Liver (tissue), 9 donors: ENCODE measurements around the gene NPNT. TPM values are rescaled to one million over a fixed set of nuclear protein-coding genes. Genes with fewer than 3 reads are reported as not detected.

Experiments used
- DNase-seq: peaks from one replicate; pipeline ENCODE4 v3.0.0-alpha.2; 2017; ENCODE audit warnings: low spot score
- H3K27ac ChIP-seq, 2 donors: one replicate each; pipeline ENCODE4 v1.7.0; 2013; ENCODE audit warnings: inconsistent platforms in 2 of 2, low read length in 2 of 2, control low read depth in 1 of 2, low read depth in 1 of 2, mild to moderate bottlenecking in 1 of 2
- H3K27me3 ChIP-seq, 4 donors: one replicate each; pipeline versions ENCODE4 v1.6.1 to v1.7.0; 2013; ENCODE audit warnings: low read length in 3 of 4, inconsistent platforms in 1 of 4, mild to moderate bottlenecking in 1 of 4, moderate library complexity in 1 of 4; ENCODE audit not compliant: control insufficient read depth in 4 of 4, insufficient read depth in 4 of 4
- H3K36me3 ChIP-seq, 4 donors: one replicate each; pipeline versions ENCODE4 v1.6.1 to v1.7.0; 2013; ENCODE audit warnings: low read length in 3 of 4, mild to moderate bottlenecking in 3 of 4, low read depth in 1 of 4, moderate library complexity in 1 of 4; ENCODE audit not compliant: control insufficient read depth in 4 of 4, insufficient read depth in 3 of 4
- H3K4me1 ChIP-seq, 4 donors: one replicate each; pipeline versions ENCODE4 v1.6.1 to v1.7.0; 2013; ENCODE audit warnings: low read length in 3 of 4, mild to moderate bottlenecking in 3 of 4, moderate library complexity in 1 of 4; ENCODE audit not compliant: control insufficient read depth in 4 of 4, insufficient read depth in 4 of 4
- H3K4me3 ChIP-seq, 3 donors: one replicate each; pipeline versions ENCODE4 v1.6.1 to v1.7.0; 2013; ENCODE audit warnings: low read length in 3 of 3, control low read depth in 1 of 3, low read depth in 1 of 3, mild to moderate bottlenecking in 1 of 3
- H3K9ac ChIP-seq, 2 donors: one replicate each; pipeline ENCODE4 v1.7.0; 2013; ENCODE audit warnings: low read length in 2 of 2, mild to moderate bottlenecking in 2 of 2, moderate library complexity in 2 of 2, control low read depth in 1 of 2, low read depth in 1 of 2
- H3K9me3 ChIP-seq, 4 donors: one replicate each; pipeline versions ENCODE4 v1.6.1 to v1.7.0; 2013; ENCODE audit warnings: low read length in 3 of 4; ENCODE audit not compliant: control insufficient read depth in 4 of 4
- ATF3 ChIP-seq: IDR thresholded peaks from 2 replicates; pipeline ENCODE4 v1.6.1; 2016; ENCODE audit warnings: antibody characterized with exemption
- CTCF ChIP-seq: fragments of 150-350 bp; IDR thresholded peaks from 2 replicates; pipeline ENCODE4 v1.5.1; 2017; ENCODE audit warnings: improper control_type of control experiment, low read depth, low read length; ENCODE audit not compliant: missing input control
- EGR1 ChIP-seq, 2 donors: IDR thresholded peaks; 2 replicates each; pipeline ENCODE4 v1.6.1; 2016 to 2018; ENCODE audit warnings: antibody characterized with exemption in 2 of 2, low read depth in 2 of 2
- FOXA1 ChIP-seq: IDR thresholded peaks from 2 replicates; pipeline ENCODE4 v1.6.1; 2016; ENCODE audit warnings: antibody characterized with exemption
- FOXA2 ChIP-seq: IDR thresholded peaks from 2 replicates; pipeline ENCODE4 v1.6.1; 2016; ENCODE audit warnings: antibody characterized with exemption
- GABPA ChIP-seq, 2 donors: IDR thresholded peaks in 1 of 2; conservative IDR thresholded peaks in 1 of 2; 2 replicates each; pipeline ENCODE4 v1.6.1; 2016; ENCODE audit warnings: antibody characterized with exemption in 2 of 2, mild to moderate bottlenecking in 1 of 2, moderate library complexity in 1 of 2
- HNF4A ChIP-seq, 2 donors: conservative IDR thresholded peaks; 2 replicates each; pipeline ENCODE4 v1.6.1; 2016; ENCODE audit warnings: antibody characterized with exemption in 2 of 2, mild to moderate bottlenecking in 2 of 2
- HNF4G ChIP-seq: IDR thresholded peaks from 2 replicates; pipeline ENCODE4 v1.6.1; 2016; ENCODE audit warnings: antibody characterized with exemption
- JUND ChIP-seq, 2 donors: IDR thresholded peaks; 2 replicates each; pipeline ENCODE4 v1.6.1; 2016; ENCODE audit warnings: antibody characterized with exemption in 2 of 2
- MAX ChIP-seq: IDR thresholded peaks from 2 replicates; pipeline ENCODE4 v1.6.1; 2016; ENCODE audit warnings: antibody characterized with exemption
- NR2F2 ChIP-seq: IDR thresholded peaks from 2 replicates; pipeline ENCODE4 v1.6.1; 2016; ENCODE audit warnings: antibody characterized with exemption
- RAD21 ChIP-seq, 2 donors: IDR thresholded peaks; 2 replicates each; pipeline ENCODE4 v1.6.1; 2016; ENCODE audit warnings: antibody characterized with exemption in 2 of 2, mild to moderate bottlenecking in 2 of 2
- REST ChIP-seq: IDR thresholded peaks from 2 replicates; pipeline ENCODE4 v1.6.1; 2016; ENCODE audit warnings: antibody characterized with exemption, mild to moderate bottlenecking
- RXRA ChIP-seq, 2 donors: IDR thresholded peaks; 2 replicates each; pipeline ENCODE4 v1.6.1; 2017 to 2018; ENCODE audit warnings: antibody characterized with exemption in 2 of 2, mild to moderate bottlenecking in 1 of 2
- SP1 ChIP-seq: IDR thresholded peaks from 2 replicates; pipeline ENCODE4 v1.6.1; 2018; ENCODE audit warnings: antibody characterized with exemption, mild to moderate bottlenecking
- TAF1 ChIP-seq: conservative IDR thresholded peaks from 2 replicates; pipeline ENCODE4 v1.6.1; 2016; ENCODE audit warnings: antibody characterized with exemption, mild to moderate bottlenecking
- YY1 ChIP-seq: IDR thresholded peaks from 2 replicates; pipeline ENCODE4 v1.6.1; 2016; ENCODE audit warnings: antibody characterized with exemption, mild to moderate bottlenecking
- ZBTB33 ChIP-seq: IDR thresholded peaks from 2 replicates; pipeline ENCODE4 v1.6.1; 2016; ENCODE audit warnings: antibody characterized with exemption
- WGBS: extraction: QIAGEN DNeasy Blood & Tissue Kit; methylation state at CpG from one replicate; pipeline ENCODE4 v1.1.7; 2013; 5-methylcytosine and 5-hydroxymethylcytosine counted together
- polyA plus RNA-seq, 2 donors: library from polyadenylated mRNA; stranded (reverse) in 1 of 2; unstranded in 1 of 2; fragments of 200-250 nt in 1 of 2; fragments of >200 nt in 1 of 2; fragmentation: Nextera tagmentation in 1 of 2; extraction: Ambion mirVana in 1 of 2; gene quantifications; one replicate each; pipeline versions ENCODE4 v1.2.1 to v1.2.3, GENCODE V29; 2013 to 2015
- total RNA-seq, 2 donors: library from RNA; depleted of rRNA; stranded (reverse); fragments of >200 nt; gene quantifications; one replicate each; pipeline ENCODE4 v1.2.3, GENCODE V29; 2014
- donor health status: healthy.
- donor health status: healthy.
- donor health status: healthy.
- donor health status: healthy.
- donor health status: healthy.

The NPNT gene
- total and polyA plus RNA-seq, 4 donors, result 1.3 to 4.4 (median 2.0) TPM

- no peak overlapping the region for H3K4me3 ChIP-seq
- WGBS, result 78% methylated on average over 7 of the region's 7 CpGs
- H3K4me1 ChIP-seq, result no peaks in the 10 kb centered on the region
- H3K27me3 ChIP-seq, result no peaks in the 10 kb centered on the region
- H3K36me3 ChIP-seq, result no peaks in the 10 kb centered on the region
- H3K9me3 ChIP-seq, result no peaks in the 10 kb centered on the region
- TF ChIP-seq NR2F2, result no peak
- TF ChIP-seq JUND (IDR thresholded peaks at IDR 0.05), result no peak
- TF ChIP-seq REST, result no peak
- TF ChIP-seq MAX, result no peak
- TF ChIP-seq HNF4G, result no peak
- TF ChIP-seq CTCF, result no peak
- no peak for TF ChIP-seq ATF3
- no peak for TF ChIP-seq FOXA1
- no peak for TF ChIP-seq ZBTB33
- no peak for TF ChIP-seq EGR1 (IDR thresholded peaks at IDR 0.05; ENCODE audit: low read depth in 2 of 2)
- TF ChIP-seq FOXA2, result no peak
- TF ChIP-seq GABPA (IDR thresholded peaks at IDR 0.05 in 1 of 2, conservative IDR thresholded peaks at IDR 0.05 in 1 of 2), result no peak
- TF ChIP-seq SP1, result no peak
- TF ChIP-seq HNF4A (conservative IDR thresholded peaks at IDR 0.05), result no peak
- TF ChIP-seq YY1, result no peak
- no peak for TF ChIP-seq RAD21 (IDR thresholded peaks at IDR 0.05)
- no peak for TF ChIP-seq RXRA (IDR thresholded peaks at IDR 0.05)
- TF ChIP-seq TAF1, result no peak
- no peak for DNase-seq
- H3K9ac ChIP-seq, result no peak overlapping the region
- H3K27ac ChIP-seq, result no peak overlapping the region
Observed at GRCh38 chr4:105923497-105924238, 28.4 kb downstream of the NPNT start.
